Measurements from ENCODE around the gene PRR29.

Gene PRR29

GRCh38 chr17:64039106-64039400, 40.9 kb downstream of the PRR29 start:
- Histone ChIP-seq H3K9me3 (ENCODE audit: low read length) (no peaks in the 10 kb centered on the region), H3K4me3 (ENCODE audit: low read length) (no peak overlapping the region), H3K36me3 (ENCODE audit: insufficient read depth, low read length) (peaks cover 8% of the 10 kb centered on the region), H3K4me1 (ENCODE audit: insufficient read depth, low read length) (no peaks in the 10 kb centered on the region), H2AFZ (ENCODE audit: low read depth, low read length) (no peak overlapping the region), H3K27me3 (ENCODE audit: insufficient read depth, low read length) (no peaks in the 10 kb centered on the region)

- H3K9me3 ChIP-seq (ENCODE audit: low read length), result no peaks in the 10 kb centered on the region
- H3K27me3 ChIP-seq (ENCODE audit: insufficient read depth, low read length), result no peaks in the 10 kb centered on the region
- no peaks in the 10 kb centered on the region for H3K4me1 ChIP-seq (ENCODE audit: insufficient read depth, low read length)
- no peak overlapping the region for H2AFZ ChIP-seq (ENCODE audit: low read depth, low read length)
- peaks cover 18% of the 10 kb centered on the region for H3K36me3 ChIP-seq (ENCODE audit: insufficient read depth, low read length)
- H3K4me3 ChIP-seq (ENCODE audit: low read length), result no peak overlapping the region
These were observed 42.1 kb downstream of the PRR29 start for GRCh38 chr17:64040206-64040605.

GRCh38 chr17:64041912-64042311, 43.8 kb downstream of the PRR29 start:
- no peak overlapping the region for H2AFZ ChIP-seq (ENCODE audit: low read depth, low read length)
- H3K9me3 ChIP-seq (ENCODE audit: low read length), result no peaks in the 10 kb centered on the region
- no peaks in the 10 kb centered on the region for H3K4me1 ChIP-seq (ENCODE audit: insufficient read depth, low read length)
- H3K36me3 ChIP-seq (ENCODE audit: insufficient read depth, low read length), result peaks cover 28% of the 10 kb centered on the region
- no peak overlapping the region for H3K4me3 ChIP-seq (ENCODE audit: low read length)
- no peaks in the 10 kb centered on the region for H3K27me3 ChIP-seq (ENCODE audit: insufficient read depth, low read length)

GRCh38 chr17:64042700-64043485, 44.7 kb downstream of the PRR29 start:
- Histone ChIP-seq H3K36me3 (ENCODE audit: insufficient read depth, low read length) (peaks cover 28% of the 10 kb centered on the region), H3K9me3 (ENCODE audit: low read length) (no peaks in the 10 kb centered on the region), H3K27me3 (ENCODE audit: insufficient read depth, low read length) (no peaks in the 10 kb centered on the region), H3K4me1 (ENCODE audit: insufficient read depth, low read length) (no peaks in the 10 kb centered on the region), H2AFZ (ENCODE audit: low read depth, low read length) (no peak overlapping the region), H3K4me3 (ENCODE audit: low read length) (no peak overlapping the region)

GRCh38 chr17:64045176-64045575, 47.0 kb downstream of the PRR29 start:
- Histone ChIP-seq H3K27me3 (ENCODE audit: insufficient read depth, low read length) (no peaks in the 10 kb centered on the region), H3K4me1 (ENCODE audit: insufficient read depth, low read length) (no peaks in the 10 kb centered on the region), H2AFZ (ENCODE audit: low read depth, low read length) (no peak overlapping the region), H3K36me3 (ENCODE audit: insufficient read depth, low read length) (peaks cover 30% of the 10 kb centered on the region), H3K9me3 (ENCODE audit: low read length) (no peaks in the 10 kb centered on the region), H3K4me3 (ENCODE audit: low read length) (no peak overlapping the region)

GRCh38 chr17:64048805-64049204, 50.7 kb downstream of the PRR29 start:
- no peaks in the 10 kb centered on the region for H3K9me3 ChIP-seq (ENCODE audit: low read length)
- no peaks in the 10 kb centered on the region for H3K27me3 ChIP-seq (ENCODE audit: insufficient read depth, low read length)
- no peaks in the 10 kb centered on the region for H3K4me1 ChIP-seq (ENCODE audit: insufficient read depth, low read length)
- H3K4me3 ChIP-seq (ENCODE audit: low read length), result no peak overlapping the region
- peaks cover 30% of the 10 kb centered on the region for H3K36me3 ChIP-seq (ENCODE audit: insufficient read depth, low read length)
- no peak overlapping the region for H2AFZ ChIP-seq (ENCODE audit: low read depth, low read length)

- Histone ChIP-seq H3K4me3 (ENCODE audit: low read length) (no peak overlapping the region), H3K4me1 (ENCODE audit: insufficient read depth, low read length) (no peaks in the 10 kb centered on the region), H2AFZ (ENCODE audit: low read depth, low read length) (no peak overlapping the region), H3K9me3 (ENCODE audit: low read length) (no peaks in the 10 kb centered on the region), H3K27me3 (ENCODE audit: insufficient read depth, low read length) (no peaks in the 10 kb centered on the region), H3K36me3 (ENCODE audit: insufficient read depth, low read length) (peaks cover 18% of the 10 kb centered on the region)
These were observed 53.0 kb downstream of the PRR29 start for GRCh38 chr17:64051153-64051552.

GRCh38 chr17:64053101-64053500, 55.0 kb downstream of the PRR29 start:
- Histone ChIP-seq H3K9me3 (ENCODE audit: low read length) (no peaks in the 10 kb centered on the region), H3K36me3 (ENCODE audit: insufficient read depth, low read length) (peaks cover 14% of the 10 kb centered on the region), H2AFZ (ENCODE audit: low read depth, low read length) (no peak overlapping the region), H3K4me3 (ENCODE audit: low read length) (no peak overlapping the region), H3K4me1 (ENCODE audit: insufficient read depth, low read length) (no peaks in the 10 kb centered on the region), H3K27me3 (ENCODE audit: insufficient read depth, low read length) (no peaks in the 10 kb centered on the region)
